ENCODE data around the gene MARCKSL1. TPM values are rescaled to one million over a fixed set of nuclear protein-coding genes. Genes with fewer than 3 reads are reported as not detected.
"Not testable (repeated sequence)": the region's sequence is repeated elsewhere in the genome, so short reads cannot be mapped to it uniquely, and the experiment has no call there.

The MARCKSL1 gene
- total RNA-seq, 1 donor from 2014 or later, result 487 TPM

DNA sequence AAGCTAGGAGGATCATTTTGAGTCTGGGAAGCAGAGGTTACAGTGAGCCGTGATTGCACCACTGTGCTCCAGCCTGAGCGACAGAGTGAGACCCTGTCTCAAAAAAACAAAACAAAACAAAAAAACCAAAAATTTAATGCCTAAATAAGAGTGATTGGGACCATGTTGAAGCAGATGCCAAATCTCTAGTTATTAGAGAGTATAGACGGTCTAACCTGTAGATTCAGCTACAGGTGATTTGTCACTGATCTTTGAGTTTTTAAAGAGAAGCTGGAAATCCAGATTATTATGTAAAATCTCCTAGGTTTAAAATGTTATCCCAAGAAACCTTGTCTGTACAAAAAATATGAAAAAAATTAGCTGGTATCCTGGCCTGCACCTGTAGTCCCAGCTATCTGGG lies 32.7 kb downstream of the MARCKSL1 start:
- Mint-ChIP-seq H3K27me3 (ENCODE audit: low read depth) (no peaks in the 10 kb centered on the region), H3K4me3 (no peak overlapping the region), H3K9me3 (peaks cover 12% of the 10 kb centered on the region), H3K4me1 (no peaks in the 10 kb centered on the region), H3K36me3 (peaks cover 38% of the 10 kb centered on the region), H3K27ac (no peak overlapping the region)
- no peak for DNase-seq (ENCODE audit: low spot score in 2 of 2, unreplicated experiment in 2 of 2)
- TF ChIP-seq, protein P1, sequence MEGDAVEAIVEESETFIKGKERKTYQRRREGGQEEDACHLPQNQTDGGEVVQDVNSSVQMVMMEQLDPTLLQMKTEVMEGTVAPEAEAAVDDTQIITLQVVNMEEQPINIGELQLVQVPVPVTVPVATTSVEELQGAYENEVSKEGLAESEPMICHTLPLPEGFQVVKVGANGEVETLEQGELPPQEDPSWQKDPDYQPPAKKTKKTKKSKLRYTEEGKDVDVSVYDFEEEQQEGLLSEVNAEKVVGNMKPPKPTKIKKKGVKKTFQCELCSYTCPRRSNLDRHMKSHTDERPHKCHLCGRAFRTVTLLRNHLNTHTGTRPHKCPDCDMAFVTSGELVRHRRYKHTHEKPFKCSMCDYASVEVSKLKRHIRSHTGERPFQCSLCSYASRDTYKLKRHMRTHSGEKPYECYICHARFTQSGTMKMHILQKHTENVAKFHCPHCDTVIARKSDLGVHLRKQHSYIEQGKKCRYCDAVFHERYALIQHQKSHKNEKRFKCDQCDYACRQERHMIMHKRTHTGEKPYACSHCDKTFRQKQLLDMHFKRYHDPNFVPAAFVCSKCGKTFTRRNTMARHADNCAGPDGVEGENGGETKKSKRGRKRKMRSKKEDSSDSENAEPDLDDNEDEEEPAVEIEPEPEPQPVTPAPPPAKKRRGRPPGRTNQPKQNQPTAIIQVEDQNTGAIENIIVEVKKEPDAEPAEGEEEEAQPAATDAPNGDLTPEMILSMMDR (IDR thresholded peaks at IDR 0.05; ENCODE audit: unreplicated experiment), result no peak

DNA sequence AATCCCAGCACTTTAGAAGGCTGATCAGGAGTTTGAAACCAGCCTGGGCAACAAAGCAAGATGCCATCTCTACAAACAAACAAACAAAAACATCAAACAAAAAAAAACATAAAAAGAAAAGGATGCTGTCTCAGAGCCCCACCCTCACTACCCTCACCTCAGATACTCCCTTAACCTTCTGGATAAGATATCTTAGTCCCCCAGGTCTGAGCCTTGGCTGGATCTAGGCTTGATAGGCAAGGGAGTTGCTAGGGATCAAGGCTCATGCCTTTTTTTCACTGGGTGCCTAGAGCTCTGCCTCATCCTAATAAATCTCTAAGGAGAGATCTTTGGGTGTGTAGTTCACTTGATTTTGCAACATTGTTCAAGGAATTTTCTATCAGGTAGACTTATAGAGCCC lies 36.7 kb downstream of the MARCKSL1 start:
- no peak for DNase-seq (ENCODE audit: low spot score in 2 of 2, unreplicated experiment in 2 of 2)
- H3K4me3 Mint-ChIP-seq, result no peak overlapping the region
- H3K27ac Mint-ChIP-seq, result no peak overlapping the region
- H3K9me3 Mint-ChIP-seq, result peaks cover 5% of the 10 kb centered on the region
- H3K4me1 Mint-ChIP-seq, result no peaks in the 10 kb centered on the region
- peaks cover 26% of the 10 kb centered on the region for H3K36me3 Mint-ChIP-seq
- no peaks in the 10 kb centered on the region for H3K27me3 Mint-ChIP-seq (ENCODE audit: low read depth)
- TF ChIP-seq, protein P1 (IDR thresholded peaks at IDR 0.05; ENCODE audit: unreplicated experiment), result no peak

DNA sequence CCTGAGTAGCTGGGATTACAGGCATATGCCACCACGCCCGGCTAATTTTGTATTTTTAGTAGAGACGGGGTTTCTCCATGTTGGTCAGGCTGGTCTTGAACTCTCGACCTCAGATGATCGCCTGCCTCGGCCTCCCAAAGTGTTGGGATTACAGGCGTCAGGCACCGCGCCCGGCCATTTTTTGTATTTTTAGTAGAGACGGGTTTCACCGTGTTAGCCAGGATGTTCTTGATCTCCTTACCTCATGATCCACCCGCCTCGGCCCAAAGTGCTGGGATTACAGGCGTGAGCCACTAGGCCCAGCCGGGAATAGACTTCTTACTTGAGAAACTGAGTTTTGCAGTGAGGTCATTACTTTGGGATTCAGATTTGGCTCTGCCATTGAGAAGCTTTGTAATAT lies 37.8 kb downstream of the MARCKSL1 start:
- not testable (repeated sequence) for H3K9me3 Mint-ChIP-seq; H3K27ac Mint-ChIP-seq; H3K27me3 Mint-ChIP-seq (ENCODE audit: low read depth); DNase-seq (ENCODE audit: low spot score in 2 of 2, unreplicated experiment in 2 of 2); H3K4me3 Mint-ChIP-seq; H3K4me1 Mint-ChIP-seq
- H3K36me3 Mint-ChIP-seq, result peaks cover 16% of the 10 kb centered on the region

DNA sequence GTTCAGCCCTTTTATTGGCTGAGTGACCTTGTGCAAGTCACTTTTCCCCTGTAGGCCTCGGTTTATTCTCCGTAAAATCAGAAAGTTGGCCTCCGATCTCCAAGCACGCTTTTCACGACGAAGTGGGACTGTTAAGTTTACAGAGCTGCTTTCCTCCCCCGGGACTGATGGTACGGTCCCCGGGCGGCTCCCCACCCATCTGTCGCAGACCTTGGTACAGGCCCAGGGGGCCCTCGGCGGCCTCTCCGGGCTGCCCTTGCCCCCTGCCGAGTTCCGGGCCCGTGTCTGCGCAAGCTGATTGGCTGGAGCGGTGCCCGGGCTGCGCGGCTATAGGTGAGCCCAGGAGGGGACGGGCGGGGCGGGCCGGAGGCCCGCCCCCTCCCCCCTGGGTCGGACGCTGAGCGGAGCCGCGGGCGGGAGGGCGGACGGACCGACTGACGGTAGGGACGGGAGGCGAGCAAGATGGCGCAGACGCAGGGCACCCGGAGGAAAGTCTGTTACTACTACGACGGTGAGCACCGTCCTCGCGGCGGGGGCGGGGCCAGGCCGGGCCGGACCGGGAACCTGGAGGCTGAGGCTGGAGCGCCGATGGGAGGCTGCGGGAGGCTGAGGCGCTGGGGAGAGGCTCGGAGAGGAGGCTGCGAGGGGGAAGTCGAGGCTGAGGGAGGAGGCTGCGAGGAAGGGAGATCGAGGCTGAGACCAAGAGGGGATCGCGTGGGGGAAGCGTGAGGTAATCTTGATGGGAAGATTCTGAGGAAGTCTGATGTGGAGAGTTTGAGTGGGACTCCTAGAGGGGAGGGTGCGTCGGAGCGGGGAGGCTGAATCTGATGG lies 44.1 kb downstream of the MARCKSL1 start, which contains the start of gene HDAC1:
Gene HDAC1 (plus strand): TSS at position 376 of the 831 bp plus-strand sequence. CDS start 87 bp downstream, at position 463.
- Mint-ChIP-seq H3K27me3 (ENCODE audit: low read depth) (no peaks in the 10 kb centered on the region), H3K4me3 (peak within 1 kb of the TSS; percentile 96), H3K4me1 (peaks cover 13% of the 10 kb centered on the region), H3K27ac (peak within 1 kb of the TSS; percentile 90), H3K36me3 (peaks cover 6% of the 10 kb centered on the region), H3K9me3 (no peaks in the 10 kb centered on the region)
- DNase-seq (ENCODE audit: low spot score in 2 of 2, unreplicated experiment in 2 of 2), result peak; percentile 80 to 88
- TF ChIP-seq, protein P1 (IDR thresholded peaks at IDR 0.05; ENCODE audit: unreplicated experiment), result no peak

DNA sequence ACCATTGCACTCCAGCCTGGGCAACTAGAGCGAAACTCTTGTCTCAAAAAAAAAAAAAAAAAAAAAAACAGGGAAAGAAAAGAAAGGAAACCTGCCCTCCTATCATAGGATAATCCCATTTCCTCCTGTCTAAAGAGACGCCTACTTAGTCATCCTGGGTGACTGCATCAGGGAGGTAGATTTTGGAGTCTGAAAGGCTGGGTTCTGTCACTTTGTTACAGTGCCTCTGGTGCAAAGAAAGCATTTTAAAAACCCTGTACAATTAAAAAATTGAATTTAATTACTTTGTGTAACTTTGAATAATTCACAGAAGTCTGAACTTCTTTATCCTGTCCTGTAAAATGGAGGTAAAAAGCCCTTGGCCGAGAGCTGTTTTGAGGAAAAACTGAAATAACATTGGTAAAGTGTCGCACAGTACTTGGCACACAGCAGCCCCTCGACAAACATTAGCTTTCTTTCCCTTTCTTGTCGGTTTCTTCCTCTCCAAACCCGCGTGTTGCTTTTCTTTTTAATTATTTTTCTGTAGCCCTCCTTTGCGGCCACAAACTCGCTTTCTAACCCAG lies 44.8 kb downstream of the MARCKSL1 start:
- peaks cover 13% of the 10 kb centered on the region for H3K4me1 Mint-ChIP-seq
- H3K27me3 Mint-ChIP-seq (ENCODE audit: low read depth), result no peaks in the 10 kb centered on the region
- H3K9me3 Mint-ChIP-seq, result no peaks in the 10 kb centered on the region
- H3K27ac Mint-ChIP-seq, result peak overlapping the region; percentile 84
- H3K4me3 Mint-ChIP-seq, result peak overlapping the region; percentile 96
- no peak for DNase-seq (ENCODE audit: low spot score in 2 of 2, unreplicated experiment in 2 of 2)
- TF ChIP-seq, protein P1 (IDR thresholded peaks at IDR 0.05; ENCODE audit: unreplicated experiment), result no peak
- peaks cover 2% of the 10 kb centered on the region for H3K36me3 Mint-ChIP-seq

DNA sequence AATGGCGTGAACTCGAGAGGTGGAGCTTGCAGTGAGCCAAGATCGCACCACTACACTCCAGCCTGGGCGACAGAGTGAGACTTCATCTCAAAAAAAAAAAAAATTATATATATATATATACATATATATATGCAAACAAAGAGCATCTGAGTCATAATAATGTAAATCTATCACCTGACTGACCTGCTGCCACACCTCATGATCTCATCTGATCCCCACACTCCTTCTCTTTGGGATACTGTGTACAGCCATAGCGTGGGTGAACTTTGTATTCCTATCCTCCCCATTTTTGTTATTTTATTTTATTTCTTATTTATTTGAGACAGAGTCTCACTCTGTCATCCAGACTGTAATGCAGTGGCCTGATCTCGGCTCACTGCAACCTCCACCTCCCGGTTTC lies 46.8 kb downstream of the MARCKSL1 start:
- peaks cover 13% of the 10 kb centered on the region for H3K4me1 Mint-ChIP-seq
- no peak overlapping the region for H3K4me3 Mint-ChIP-seq
- no peak overlapping the region for H3K27ac Mint-ChIP-seq
- no peaks in the 10 kb centered on the region for H3K27me3 Mint-ChIP-seq (ENCODE audit: low read depth)
- TF ChIP-seq, protein P1 (IDR thresholded peaks at IDR 0.05; ENCODE audit: unreplicated experiment), result no peak
- no peak for DNase-seq (ENCODE audit: low spot score in 2 of 2, unreplicated experiment in 2 of 2)
- no peaks in the 10 kb centered on the region for H3K36me3 Mint-ChIP-seq
- H3K9me3 Mint-ChIP-seq, result no peaks in the 10 kb centered on the region
